Activated naive CD4-positive, alpha-beta T cell treated with Interleukin-2 at 50 U/mL for 16 hours (primary cell): ENCODE results near the gene RASGEF1B.

Source experiments
- DNase-seq: peaks from one replicate; pipeline ENCODE4 v3.0.0-alpha.2; 2020

Gene RASGEF1B

DNA sequence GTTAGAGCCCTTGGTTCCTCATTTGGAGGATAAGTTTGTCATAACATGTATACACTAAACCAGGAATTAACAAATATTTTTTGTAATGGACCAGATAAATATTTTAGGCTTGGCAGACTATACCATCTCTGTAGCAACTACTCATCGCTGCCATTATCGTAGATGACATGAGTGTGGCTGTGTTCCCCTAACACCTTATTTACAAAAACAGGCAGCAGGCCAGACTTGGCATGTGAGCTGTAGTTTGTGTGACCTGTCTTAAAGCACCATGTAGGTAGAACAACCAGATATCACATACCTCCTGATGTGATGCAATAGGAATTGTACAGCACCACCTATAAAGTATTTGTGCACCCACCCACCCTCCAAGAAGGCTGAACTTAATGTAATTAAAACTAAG is 82.0 kb downstream of the RASGEF1B start:
- no peak for DNase-seq

DNA sequence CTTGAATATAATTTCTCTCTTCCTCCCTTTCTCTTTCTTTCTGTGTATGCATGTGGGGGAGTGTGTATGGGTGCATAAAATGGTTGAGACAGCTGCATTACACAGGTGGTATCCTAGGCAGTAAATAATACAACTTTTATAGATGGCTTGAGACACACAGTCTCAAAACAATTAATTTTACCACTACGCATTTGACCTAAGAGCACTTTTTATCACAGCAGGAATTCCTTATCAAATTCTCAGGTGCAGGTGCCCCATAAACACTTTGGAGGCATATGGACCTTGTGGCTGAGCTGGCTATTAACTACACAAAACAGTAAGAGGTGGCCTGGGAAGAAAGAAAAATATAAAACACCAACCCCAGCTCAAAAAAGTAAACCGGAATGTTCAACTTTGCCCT is 91.3 kb downstream of the RASGEF1B start:
- DNase-seq = no peak

DNA sequence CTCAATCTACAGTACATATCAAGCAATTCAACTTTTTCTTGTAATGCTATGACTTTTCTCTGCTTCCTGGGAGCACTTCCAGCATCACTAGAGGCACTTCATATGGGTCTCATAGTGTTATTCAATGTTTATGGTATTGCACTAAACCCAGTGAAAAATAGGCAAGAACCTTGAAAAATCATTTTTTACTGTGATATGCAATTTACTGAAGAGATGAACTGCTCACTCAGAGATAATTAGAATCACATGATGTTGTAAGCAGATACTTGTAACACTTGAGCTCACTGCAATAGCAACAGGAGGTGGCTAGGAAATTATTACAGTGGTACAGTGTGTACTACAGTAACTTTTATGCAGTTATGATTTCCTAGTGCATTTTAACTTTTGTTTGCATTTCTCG is 93.3 kb downstream of the RASGEF1B start:
- no peak for DNase-seq

GRCh38 chr4:81377191-81377590 is 94.5 kb downstream of the RASGEF1B start:
- DNase-seq = no peak

- DNase-seq = no peak
Measured at GRCh38 chr4:81376720-81377119, 95.0 kb downstream of the RASGEF1B start.
